DMS153 treated with DMSO at 0.1 percent for 48 hours (cell line): ENCODE measurements around the gene AQP1.

ENCODE experiments used
- DNase-seq: peaks from one replicate; lab custom pipeline; 2025; ENCODE audit not compliant: unreplicated experiment; lab: John Stamatoyannopoulos, UW

Gene AQP1

GRCh38 chr7:30905078-30906012 lies 6.3 kb upstream of the AQP1 start:
- DNase-seq: no peak

- no peak for DNase-seq
These were observed 5.6 kb upstream of the AQP1 start for GRCh38 chr7:30906014-30906413.

GRCh38 chr7:30906515-30907240 lies 5.0 kb upstream of the AQP1 start:
- DNase-seq: no peak

GRCh38 chr7:30907527-30908267 lies 4.0 kb upstream of the AQP1 start:
- DNase-seq: no peak

- no peak for DNase-seq
These were observed 3.0 kb upstream of the AQP1 start for GRCh38 chr7:30908681-30909080.

- DNase-seq: no peak
These were observed 2.2 kb upstream of the AQP1 start for GRCh38 chr7:30909431-30909830.

- DNase-seq: no peak
These were observed 1.1 kb upstream of the AQP1 start for GRCh38 chr7:30910411-30911073.

- no peak for DNase-seq
These were observed 520 bp upstream of the AQP1 start for GRCh38 chr7:30911133-30911532.

- no peak for DNase-seq
These were observed 523 bp downstream of the AQP1 start for GRCh38 chr7:30912021-30912730.

- DNase-seq: no peak
These were observed 1.0 kb downstream of the AQP1 start for GRCh38 chr7:30912731-30912985.

- no peak for DNase-seq
These were observed 1.5 kb downstream of the AQP1 start for GRCh38 chr7:30912986-30913811.

GRCh38 chr7:30913821-30914515 lies 2.3 kb downstream of the AQP1 start:
- DNase-seq: no peak

GRCh38 chr7:30914596-30914995 lies 2.9 kb downstream of the AQP1 start:
- no peak for DNase-seq

GRCh38 chr7:30915005-30915601 lies 3.5 kb downstream of the AQP1 start:
- DNase-seq: no peak

- DNase-seq: no peak
These were observed 4.1 kb downstream of the AQP1 start for GRCh38 chr7:30915751-30916150.

- no peak for DNase-seq
These were observed 4.6 kb downstream of the AQP1 start for GRCh38 chr7:30916255-30916654.

GRCh38 chr7:30916767-30917166 lies 5.1 kb downstream of the AQP1 start:
- no peak for DNase-seq

GRCh38 chr7:30917216-30917893 lies 5.7 kb downstream of the AQP1 start:
- DNase-seq: no peak
